HepG2 (cell line): ENCODE data around the gene TRAPPC12. TPM values are rescaled to one million over a fixed set of nuclear protein-coding genes. Genes with fewer than 3 reads are reported as not detected.

Experiments used
- AGO2 ChIP-seq: fragments of 200-400 bp; formaldehyde crosslinking; optimal IDR thresholded peaks from 2 replicates; pipeline ENCODE3; 2017; ENCODE audit warnings: mild to moderate bottlenecking, low read depth, low read length, moderate library complexity
- CREM ChIP-seq, 2 experiments: sonication (generic) in 1 of 2; formaldehyde crosslinking in 1 of 2; IDR thresholded peaks; 2 replicates each; pipeline versions ENCODE4 v1.4.0 to v1.6.1; 2016 to 2020; ENCODE audit warnings: antibody characterized with exemption in 1 of 2, mild to moderate bottlenecking in 1 of 2, missing genetic modification reagents in 1 of 2
- E2F5 ChIP-seq: sonication (generic); formaldehyde crosslinking; conservative IDR thresholded peaks from 2 replicates; pipeline ENCODE4 v1.4.0; 2020; ENCODE audit warnings: missing genetic modification reagents
- STAT6 ChIP-seq: sonication (generic); formaldehyde crosslinking; IDR thresholded peaks from 2 replicates; pipeline ENCODE4 v1.4.0; 2020; ENCODE audit warnings: missing genetic modification reagents, mild to moderate bottlenecking, borderline replicate concordance
- TRIM22 ChIP-seq: fragments of 450-650 bp; IDR thresholded peaks from 2 replicates; pipeline ENCODE4 v1.6.1; 2017
- ZBTB38 ChIP-seq: sonication (generic); formaldehyde crosslinking; IDR thresholded peaks from 2 replicates; pipeline ENCODE4 v1.5.1; 2020; ENCODE audit warnings: mild to moderate bottlenecking, missing genetic modification reagents
- ZBTB42 ChIP-seq: sonication (generic); formaldehyde crosslinking; IDR thresholded peaks from 2 replicates; pipeline ENCODE4 v1.5.0; 2020; ENCODE audit warnings: mild to moderate bottlenecking, missing genetic modification reagents
- ZBTB49 ChIP-seq: sonication (generic); formaldehyde crosslinking; IDR thresholded peaks from 2 replicates; pipeline ENCODE4 v1.4.0; 2020; ENCODE audit warnings: missing genetic modification reagents, borderline replicate concordance
- ZFP91 ChIP-seq: sonication (generic); formaldehyde crosslinking; IDR thresholded peaks from 2 replicates; pipeline ENCODE4 v1.9.0; 2022; ENCODE audit warnings: missing genetic modification reagents, mild to moderate bottlenecking, borderline replicate concordance
- ZNF687 ChIP-seq: sonication (generic); formaldehyde crosslinking; IDR thresholded peaks from 2 replicates; pipeline ENCODE4 v1.5.1; 2020; ENCODE audit warnings: mild to moderate bottlenecking, missing genetic modification reagents, moderate library complexity
- ZNF83 ChIP-seq: sonication (generic); formaldehyde crosslinking; IDR thresholded peaks from 2 replicates; pipeline ENCODE4 v1.4.0; 2020; ENCODE audit warnings: missing genetic modification reagents, mild to moderate bottlenecking, borderline replicate concordance
- polyA plus RNA-seq, 8 experiments: library from polyadenylated mRNA; depleted of rRNA in 3 of 8; stranded (reverse) in 7 of 8; unstranded in 1 of 8; fragments of >200 nt; fragmentation: Illumina TruSeq in 4 of 8; extraction: Trizol in 4 of 8; gene quantifications; 2 replicates each; pipeline versions ENCODE4 v1.2.1 to v1.2.3, GENCODE V29; 2011 to 2016; ENCODE audit warnings: low read depth in 4 of 8, missing spikeins in 1 of 8, mixed read lengths in 1 of 8; ENCODE audit not compliant: insufficient read depth in 1 of 8
- total RNA-seq, 5 experiments: library from RNA; depleted of rRNA; stranded (reverse); fragments of >200 nt; fragmentation: Illumina TruSeq; extraction: Trizol; gene quantifications; 2 replicates each; pipeline ENCODE4 v1.2.3, GENCODE V29; 2016; ENCODE audit warnings: low read depth in 1 of 5

TRAPPC12 gene
- total and polyA plus RNA-seq, 2 of the 13 experiments (the other 11 are each of a cell fraction or from before 2014, with no cell fraction given): 46.4 to 97.7 TPM

- TF ChIP-seq ZNF83 (CRISPR knock-in tag) (no peak), ZBTB49 (CRISPR knock-in tag) (no peak), ZBTB42 (CRISPR knock-in tag) (no peak), ZBTB38 (CRISPR knock-in tag) (peak; percentile 87), STAT6 (CRISPR knock-in tag) (no peak), CREM (IDR thresholded peaks at IDR 0.05) (no peak), CREM (CRISPR knock-in tag; IDR thresholded peaks at IDR 0.05) (no peak), TRIM22 (no peak), ZNF687 (CRISPR knock-in tag) (0 out of 2 replicates have a peak, but pooled peaks have one; percentile 10), ZFP91 (CRISPR knock-in tag) (peak; percentile 56; the same call in 1 of the 2 replicates), E2F5 (CRISPR knock-in tag) (no peak), AGO2 (peak; percentile 93)
- TF ChIP-seq, all 625 proteins: peak for 12
Measured at GRCh38 chr2:3459185-3460015, 79.9 kb downstream of the TRAPPC12 start (continued).
